Heart right ventricle (tissue), 16 donors: ENCODE data around the gene C2orf76. TPM values are rescaled to one million over a fixed set of nuclear protein-coding genes. Genes with fewer than 3 reads are reported as not detected.

Source experiments
- ATAC-seq, 8 donors: fragments of 200-7000 bp; cut with Tn5 transposase; one replicate each; pipeline ENCODE4 v1.9.1; 2020; ENCODE audit warnings: mild to moderate bottlenecking in 8 of 8, moderate library complexity in 8 of 8, moderate number of reproducible peaks in 1 of 8
- DNase-seq, 2 donors: peaks; one replicate each; pipeline ENCODE4 v3.0.0-alpha.2; 2020
- H3K27ac ChIP-seq, 10 donors: fragments of 200-600 bp; sonication (generic) in 2 of 10; one replicate each; pipeline versions ENCODE4 v1.5.0 to v1.8.0; 2020 to 2022; ENCODE audit warnings: mild to moderate bottlenecking in 3 of 10
- H3K27me3 ChIP-seq, 7 donors: fragments of 200-600 bp; one replicate each; pipeline ENCODE4 v1.8.0; 2021 to 2022; ENCODE audit warnings: mild to moderate bottlenecking in 2 of 7
- H3K36me3 ChIP-seq, 9 donors: fragments of 200-600 bp; sonication (generic) in 1 of 9; one replicate each; pipeline versions ENCODE4 v1.5.0 to v1.8.0; 2020 to 2022; ENCODE audit warnings: mild to moderate bottlenecking in 2 of 9
- H3K4me1 ChIP-seq, 9 donors: fragments of 200-600 bp; sonication (generic) in 1 of 9; one replicate each; pipeline versions ENCODE4 v1.5.0 to v1.8.0; 2020 to 2022; ENCODE audit warnings: mild to moderate bottlenecking in 4 of 9
- H3K4me3 ChIP-seq, 10 donors: fragments of 200-600 bp; sonication (generic) in 2 of 10; one replicate each; pipeline versions ENCODE4 v1.5.0 to v1.8.0; 2020 to 2022; ENCODE audit warnings: mild to moderate bottlenecking in 7 of 10, moderate library complexity in 2 of 10
- H3K9me3 ChIP-seq, 11 donors: fragments of 200-600 bp in 10 of 11; sonication (generic) in 2 of 11; one replicate each; pipeline versions ENCODE4 v1.5.0 to v1.8.0; 2013 to 2022; ENCODE audit warnings: mild to moderate bottlenecking in 2 of 11, control low read depth in 1 of 11, moderate library complexity in 1 of 11
- CTCF ChIP-seq, 9 donors: fragments of 200-600 bp; sonication (generic) in 2 of 9; IDR thresholded peaks; one replicate each; pipeline versions ENCODE4 v1.5.0 to v1.8.0; 2021 to 2022; ENCODE audit warnings: antibody characterized with exemption in 9 of 9, mild to moderate bottlenecking in 5 of 9, moderate library complexity in 1 of 9
- WGBS, 2 donors: extraction: QIAGEN DNeasy Blood & Tissue Kit; methylation state at CpG; one replicate each; pipeline ENCODE4 v1.1.7; 2013; ENCODE audit warnings: inconsistent platforms in 1 of 2; 5-methylcytosine and 5-hydroxymethylcytosine counted together
- intact Hi-C, 10 donors: fragments of 100-400 bp; cut with DNase I; formaldehyde crosslinking; loops; one replicate each; pipeline versions ENCODE4 v1.11.1 to v1.14.2; 2022
- polyA plus RNA-seq, 2 donors: library from polyadenylated mRNA; stranded (reverse); fragments of 200-250 nt; gene quantifications; one replicate each; pipeline ENCODE4 v1.2.3, GENCODE V29; 2013
- total RNA-seq, 10 donors: library from RNA; stranded (reverse); fragmentation: NEBNext Ultra II Directional in 3 of 10; extraction: Animal tissue kit (Norgen Biotek cat#: 25700) in 3 of 10; gene quantifications; one replicate each; pipeline versions ENCODE4 v1.2.1 to v1.2.4, GENCODE V29; 2021 to 2023
- donor health status: Arrhythmogenic right ventricular cardiomyopathy.
- donor health status: ischemic (EF 13 %, LVEDD 7.1; RV severe dilation, severe dysfunction).
- donor health status: healthy with polysubstance abuse.
- donor health status: DM: no; HTN: yes; CAD: no.
- donor health status: DM: no; HTN: no; CAD: no.
- donor health status: ischemic (EF 25% LVEDD 6.9; RV normal size, moderate dysfunction).
- donor health status: ischemic (EF 25% LVEDD 5.7; RV mildly dilated, moderate dysfunction).
- donor health status: healthy.
- donor health status: DM: yes; HTN: yes; CAD: no.
- donor health status: Ischemic cardiomyopathy.
- donor health status: ischemic (EF 35%, LVEDD 5.7; RV mildly dilated, moderate dysfunction).
- donor health status: nonischemic (EF 11% LVEDD 7.7; RV severe dilation, severe dysfunction).
- donor health status: DM: yes; HTN: yes; CAD: no.
- donor health status: PGD.
- donor health status: ischemic (EF 29% LVEDD 5.4; RV normal size, mild dysfunction).
- donor health status: nonischemic (EF 23%, LVEDD 6.1; RV moderate dilation, normal function).

C2orf76 gene
- total and polyA plus RNA-seq, 12 donors, result 5.1 to 12.2 (median 8.4) TPM

GRCh38 chr2:119255760-119256581 lies 110.7 kb downstream of the C2orf76 start:
- ATAC-seq, result peak in 5 of 8 donors; percentile 45 to 75 (median 68)
- H3K4me1 ChIP-seq, result peaks cover 0 to 21% (median 0%) of the 10 kb centered on the region in 9 donors
- no peaks in the 10 kb centered on the region for H3K27me3 ChIP-seq
- peaks cover 0 to 15% (median 0%) of the 10 kb centered on the region in 9 donors for H3K36me3 ChIP-seq
- WGBS, 2 donors, result 55 to 61% methylated on average over 12 of the region's 12 CpGs
- intact Hi-C loops, result loop anchor here in 1 of 10 donors (5.0 kb wide), 1 partner anchor 34 kb away; the partner anchor contains the start of gene STEAP3
- no peak overlapping the region for H3K27ac ChIP-seq
- TF ChIP-seq CTCF (IDR thresholded peaks at IDR 0.05), result no peak
- no peaks in the 10 kb centered on the region for H3K9me3 ChIP-seq
- no peak for DNase-seq
- H3K4me3 ChIP-seq, result no peak overlapping the region

- WGBS, 2 donors, result 95 to 97% methylated on average over 10 of the region's 10 CpGs
- intact Hi-C loops, result loop anchor here in 1 of 10 donors (5.0 kb wide), 1 partner anchor 32 kb away; the partner anchor contains the start of gene STEAP3
- H3K9me3 ChIP-seq, result no peaks in the 10 kb centered on the region
- H3K27me3 ChIP-seq, result no peaks in the 10 kb centered on the region
- H3K27ac ChIP-seq, result no peak overlapping the region
- H3K36me3 ChIP-seq, result peaks cover 0 to 15% (median 0%) of the 10 kb centered on the region in 9 donors
- H3K4me1 ChIP-seq, result peaks cover 0 to 19% (median 0%) of the 10 kb centered on the region in 9 donors
- no peak for DNase-seq
- no peak overlapping the region for H3K4me3 ChIP-seq
- no peak for ATAC-seq
- no peak for TF ChIP-seq CTCF (IDR thresholded peaks at IDR 0.05)
Observed at GRCh38 chr2:119254601-119255080, 112.0 kb downstream of the C2orf76 start.

GRCh38 chr2:119253760-119254600 lies 112.7 kb downstream of the C2orf76 start:
- TF ChIP-seq CTCF (IDR thresholded peaks at IDR 0.05), result no peak
- WGBS, 2 donors, result 89 to 93% methylated on average over 14 of the region's 14 CpGs
- H3K9me3 ChIP-seq, result no peaks in the 10 kb centered on the region
- ATAC-seq, result no peak
- H3K27me3 ChIP-seq, result no peaks in the 10 kb centered on the region
- no peak overlapping the region for H3K27ac ChIP-seq
- DNase-seq, result no peak
- intact Hi-C loops, result no loop called here
- peaks cover 0 to 17% (median 0%) of the 10 kb centered on the region in 9 donors for H3K4me1 ChIP-seq
- H3K4me3 ChIP-seq, result no peak overlapping the region
- peaks cover 0 to 20% (median 0%) of the 10 kb centered on the region in 9 donors for H3K36me3 ChIP-seq

GRCh38 chr2:119253114-119253702 lies 113.4 kb downstream of the C2orf76 start:
- H3K4me3 ChIP-seq, result no peak overlapping the region
- ATAC-seq, result no peak
- H3K36me3 ChIP-seq, result peaks cover 0 to 23% (median 0%) of the 10 kb centered on the region in 9 donors
- intact Hi-C loops, result no loop called here
- TF ChIP-seq CTCF (IDR thresholded peaks at IDR 0.05), result no peak
- 75 to 76% methylated on average over 2 of the region's 2 CpGs for WGBS, 2 donors
- DNase-seq, result no peak
- H3K4me1 ChIP-seq, result peaks cover 0 to 17% (median 0%) of the 10 kb centered on the region in 9 donors
- H3K27me3 ChIP-seq, result no peaks in the 10 kb centered on the region
- no peaks in the 10 kb centered on the region for H3K9me3 ChIP-seq
- no peak overlapping the region for H3K27ac ChIP-seq
